ENCODE measurements around the gene TERT.

- TF ChIP-seq EZH2phosphoT487 (IDR thresholded peaks at IDR 0.05; ENCODE audit: low read depth) (no peak), CTCF (IDR thresholded peaks at IDR 0.05; ENCODE audit: low read depth, low read length) (no peak)
These were observed 82.6 kb downstream of the TERT start for GRCh38 chr5:1212271-1212670.
